Calu3 (cell line): Measurements from ENCODE around the gene RNF14. TPM values are rescaled to one million over a fixed set of nuclear protein-coding genes. Genes with fewer than 3 reads are reported as not detected.

ENCODE experiments used
- BruUV-seq: library from RNA; stranded (reverse); fragments of 400-500 nt; replicated peaks from 2 replicates; lab custom pipeline; 2021; lab: Mats Ljungman, UMichigan
- CTCF ChIA-PET: fragments of 300-600 bp; sonication (Branson Sonifier 250); formaldehyde crosslinking; loops from one replicate; lab custom pipeline; 2022; ENCODE audit warnings: antibody characterized with exemption; lab: Charles Lee
- DNase-seq: peaks from one replicate; pipeline ENCODE4 v3.0.0; 2022
- H3K27ac Mint-ChIP-seq: one replicate; pipeline ENCODE4 v1.8.0; 2022; ENCODE audit warnings: mixed read lengths; ENCODE audit not compliant: unreplicated experiment
- H3K27me3 Mint-ChIP-seq: one replicate; pipeline ENCODE4 v1.8.0; 2022; ENCODE audit warnings: mixed read lengths; ENCODE audit not compliant: unreplicated experiment
- H3K36me3 Mint-ChIP-seq: one replicate; pipeline ENCODE4 v1.8.0; 2022; ENCODE audit warnings: mild to moderate bottlenecking, moderate library complexity, mixed read lengths; ENCODE audit not compliant: insufficient read depth, unreplicated experiment
- H3K4me1 Mint-ChIP-seq: one replicate; pipeline ENCODE4 v1.8.0; 2022; ENCODE audit warnings: mild to moderate bottlenecking, low read depth, mixed read lengths; ENCODE audit not compliant: unreplicated experiment
- H3K4me3 Mint-ChIP-seq: one replicate; pipeline ENCODE4 v1.8.0; 2022; ENCODE audit warnings: mild to moderate bottlenecking, low read depth, moderate library complexity, mixed read lengths; ENCODE audit not compliant: unreplicated experiment
- H3K9me3 Mint-ChIP-seq: one replicate; pipeline ENCODE4 v1.8.0; 2022; ENCODE audit warnings: low read depth, mixed read lengths; ENCODE audit not compliant: unreplicated experiment
- CTCF ChIP-seq: fragments of 200-600 bp; IDR thresholded peaks from one replicate; pipeline ENCODE4 v1.8.0; 2022; ENCODE audit warnings: antibody characterized with exemption; ENCODE audit not compliant: unreplicated experiment
- intact Hi-C: fragments of 100-400 bp; cut with micrococcal nuclease; formaldehyde crosslinking; loops from one replicate; pipeline ENCODE4 v1.10.0; 2022; ENCODE audit not compliant: unreplicated experiment
- total RNA-seq: library from RNA; stranded (reverse); gene quantifications from 2 replicates; pipeline ENCODE4 v1.2.3, GENCODE V29; 2022

RNF14 gene
- total RNA-seq, 1 experiment from 2014 or later: 32.2 TPM

- Mint-ChIP-seq H3K36me3 (peaks cover 6% of the 10 kb centered on the region), H3K4me3 (no peak overlapping the region), H3K9me3 (no peaks in the 10 kb centered on the region), H3K4me1 (peaks cover 6% of the 10 kb centered on the region), H3K27me3 (peaks cover 5% of the 10 kb centered on the region), H3K27ac (no peak overlapping the region)
- no peak for TF ChIP-seq CTCF
- CTCF ChIA-PET: interaction anchor here (1.4 kb wide), 1 partner anchor 299 kb away, joined by 3 read pairs; no protein-coding TSS in a partner anchor
- DNase-seq: no peak
- BruUV-seq: no TSS peak
- intact Hi-C loops: no loop called here
These were observed 5.2 kb upstream of the RNF14 start for GRCh38 chr5:141963701-141964100.

GRCh38 chr5:141965071-141965470 is 3.8 kb upstream of the RNF14 start:
- intact Hi-C loops: no loop called here
- no TSS peak for BruUV-seq
- Mint-ChIP-seq H3K27ac (no peak overlapping the region), H3K36me3 (peaks cover 20% of the 10 kb centered on the region), H3K9me3 (no peaks in the 10 kb centered on the region), H3K4me1 (peaks cover 15% of the 10 kb centered on the region), H3K4me3 (no peak overlapping the region), H3K27me3 (no peaks in the 10 kb centered on the region)
- no peak for TF ChIP-seq CTCF
- CTCF ChIA-PET: no interaction called here
- no peak for DNase-seq

- peaks cover 23% of the 10 kb centered on the region for H3K4me1 Mint-ChIP-seq
- H3K4me3 Mint-ChIP-seq: no peak overlapping the region
- BruUV-seq: no TSS peak
- DNase-seq: no peak
- intact Hi-C loops: no loop called here
- no peaks in the 10 kb centered on the region for H3K9me3 Mint-ChIP-seq
- no peak for TF ChIP-seq CTCF
- peaks cover 21% of the 10 kb centered on the region for H3K36me3 Mint-ChIP-seq
- H3K27ac Mint-ChIP-seq: no peak overlapping the region
- H3K27me3 Mint-ChIP-seq: no peaks in the 10 kb centered on the region
- CTCF ChIA-PET: no interaction called here
These were observed 2.5 kb upstream of the RNF14 start for GRCh38 chr5:141966275-141966962.

- H3K36me3 Mint-ChIP-seq: peaks cover 22% of the 10 kb centered on the region
- H3K27ac Mint-ChIP-seq: no peak overlapping the region
- no peaks in the 10 kb centered on the region for H3K9me3 Mint-ChIP-seq
- intact Hi-C loops: no loop called here
- H3K4me1 Mint-ChIP-seq: peaks cover 28% of the 10 kb centered on the region
- CTCF ChIA-PET: no interaction called here
- H3K4me3 Mint-ChIP-seq: no peak overlapping the region
- BruUV-seq: no TSS peak
- no peak for TF ChIP-seq CTCF
- no peaks in the 10 kb centered on the region for H3K27me3 Mint-ChIP-seq
- no peak for DNase-seq
These were observed 2.0 kb upstream of the RNF14 start for GRCh38 chr5:141966963-141967333.
